22Rv1 (cell line): ENCODE measurements around the gene SORCS2.

Experiments
- H3K27ac ChIP-seq: fragments of 450-650 bp; 2 replicates; pipeline ENCODE4 v1.5.1; 2017
- ZFX ChIP-seq: fragments of 450-650 bp; IDR thresholded peaks from 2 replicates; pipeline ENCODE4 v1.6.1; 2017; ENCODE audit warnings: antibody characterized with exemption, borderline replicate concordance
- TF ChIP-seq, protein P1 (sequence below): fragments of 450-650 bp; IDR thresholded peaks from 2 replicates; pipeline ENCODE4 v1.5.1; 2017; ENCODE audit warnings: mild to moderate bottlenecking

The SORCS2 gene

DNA sequence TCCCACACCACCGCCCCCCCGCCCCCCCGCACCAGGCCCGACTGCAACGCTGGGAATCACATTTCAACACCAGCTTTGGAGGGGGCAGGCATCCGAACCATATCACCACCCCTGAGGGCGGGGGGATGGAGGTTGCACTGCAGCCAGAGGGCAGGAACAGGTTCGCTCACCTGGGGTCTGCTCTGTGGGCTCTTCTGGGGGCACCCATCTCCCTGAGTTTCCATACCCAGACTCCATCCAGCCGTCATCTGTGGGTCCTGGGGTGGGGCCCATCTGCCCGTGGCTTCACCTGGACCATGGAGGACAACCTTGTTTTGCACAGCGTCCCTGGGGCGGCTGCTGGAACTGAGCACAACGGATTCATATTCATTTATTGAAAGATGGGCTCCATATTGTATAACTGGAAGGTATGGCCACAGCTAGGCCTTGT, 235.5 kb downstream of the SORCS2 start:
- H3K27ac ChIP-seq: no peak overlapping the region
- TF ChIP-seq, protein P1, sequence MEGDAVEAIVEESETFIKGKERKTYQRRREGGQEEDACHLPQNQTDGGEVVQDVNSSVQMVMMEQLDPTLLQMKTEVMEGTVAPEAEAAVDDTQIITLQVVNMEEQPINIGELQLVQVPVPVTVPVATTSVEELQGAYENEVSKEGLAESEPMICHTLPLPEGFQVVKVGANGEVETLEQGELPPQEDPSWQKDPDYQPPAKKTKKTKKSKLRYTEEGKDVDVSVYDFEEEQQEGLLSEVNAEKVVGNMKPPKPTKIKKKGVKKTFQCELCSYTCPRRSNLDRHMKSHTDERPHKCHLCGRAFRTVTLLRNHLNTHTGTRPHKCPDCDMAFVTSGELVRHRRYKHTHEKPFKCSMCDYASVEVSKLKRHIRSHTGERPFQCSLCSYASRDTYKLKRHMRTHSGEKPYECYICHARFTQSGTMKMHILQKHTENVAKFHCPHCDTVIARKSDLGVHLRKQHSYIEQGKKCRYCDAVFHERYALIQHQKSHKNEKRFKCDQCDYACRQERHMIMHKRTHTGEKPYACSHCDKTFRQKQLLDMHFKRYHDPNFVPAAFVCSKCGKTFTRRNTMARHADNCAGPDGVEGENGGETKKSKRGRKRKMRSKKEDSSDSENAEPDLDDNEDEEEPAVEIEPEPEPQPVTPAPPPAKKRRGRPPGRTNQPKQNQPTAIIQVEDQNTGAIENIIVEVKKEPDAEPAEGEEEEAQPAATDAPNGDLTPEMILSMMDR: no peak
- TF ChIP-seq ZFX: no peak

DNA sequence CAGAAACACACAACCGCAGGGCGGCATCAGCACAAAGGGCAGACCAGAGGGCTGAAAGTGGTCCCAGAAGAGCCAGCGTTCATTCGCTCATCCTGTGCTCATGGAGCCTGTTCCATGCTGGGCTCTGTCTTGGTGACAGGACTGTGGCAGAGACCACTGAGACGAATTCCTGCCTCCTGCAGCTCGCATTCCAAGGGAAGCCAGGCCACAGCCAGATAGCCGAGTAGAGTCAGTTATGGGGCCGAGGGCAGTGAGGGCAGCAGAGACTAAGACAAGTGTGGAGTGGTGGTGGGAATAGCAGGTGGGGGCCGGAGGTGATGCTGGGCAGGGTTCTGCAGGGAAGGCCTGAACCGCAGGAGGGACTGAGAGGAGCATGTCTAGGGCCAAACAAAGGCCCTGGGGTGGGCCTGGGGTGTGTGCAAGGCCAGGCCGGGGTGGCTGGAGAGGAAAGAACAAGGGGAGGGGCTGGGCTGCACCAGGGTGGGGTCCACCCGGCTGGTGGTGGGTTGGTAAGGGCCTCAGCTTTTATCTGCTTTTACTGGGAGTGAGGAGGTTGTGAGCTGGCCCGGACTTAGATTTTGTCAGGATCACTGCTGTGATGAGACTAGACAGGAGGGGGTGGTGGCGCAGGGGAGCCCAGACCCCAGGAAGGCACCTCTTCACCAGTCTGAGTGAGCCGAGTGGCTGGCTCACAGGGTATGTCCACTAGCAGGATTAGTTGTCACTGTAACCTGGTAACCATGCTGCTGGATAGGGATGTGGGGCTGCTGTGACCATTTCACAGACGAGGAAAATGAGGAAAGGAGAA, 236.1 kb downstream of the SORCS2 start:
- H3K27ac ChIP-seq: no peak overlapping the region
- no peak for TF ChIP-seq ZFX
- TF ChIP-seq, protein P1: no peak

DNA sequence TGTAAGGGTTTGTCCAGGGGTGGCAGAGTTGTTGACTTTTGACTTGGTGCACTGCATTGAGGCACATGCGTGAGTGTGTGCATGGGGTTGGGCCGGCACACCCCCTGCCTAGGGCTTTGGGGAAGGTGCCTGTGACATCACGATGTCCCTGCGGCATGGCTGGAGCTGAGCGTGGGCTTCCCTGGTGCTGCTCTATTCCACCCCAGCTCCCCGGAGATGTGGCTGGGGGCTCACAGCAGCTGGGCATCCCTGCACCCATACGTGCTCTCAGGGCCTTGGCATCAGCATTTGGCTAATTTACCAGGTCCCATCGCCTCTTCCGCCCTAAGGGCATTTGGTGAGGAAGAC, 236.7 kb downstream of the SORCS2 start:
- TF ChIP-seq, protein P1: no peak
- no peak for TF ChIP-seq ZFX
- no peak overlapping the region for H3K27ac ChIP-seq

DNA sequence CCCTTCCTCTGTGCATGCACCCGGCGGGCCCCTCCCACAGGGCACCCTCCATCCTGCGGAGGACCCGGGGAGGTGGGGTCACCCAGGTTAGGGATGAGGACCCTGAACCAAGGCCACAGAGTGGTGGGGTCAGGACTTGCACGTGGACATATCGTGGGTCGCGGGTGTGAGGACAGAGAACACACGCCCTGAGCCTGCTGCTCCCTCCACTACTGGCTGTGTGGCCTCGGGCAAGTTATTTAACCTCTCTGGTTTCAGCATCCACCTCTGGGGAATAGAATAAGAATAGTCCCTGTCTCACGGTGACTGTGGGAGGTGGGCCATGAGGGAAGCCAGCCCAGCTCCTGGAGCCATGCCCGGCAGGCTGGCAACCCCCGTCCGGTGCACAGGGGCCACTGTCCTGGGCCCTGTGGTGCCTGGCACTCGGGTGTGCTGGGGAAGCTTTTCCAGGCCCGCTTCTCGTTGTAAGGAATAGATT, 237.3 kb downstream of the SORCS2 start:
- TF ChIP-seq, protein P1: no peak
- no peak for TF ChIP-seq ZFX
- H3K27ac ChIP-seq: no peak overlapping the region

DNA sequence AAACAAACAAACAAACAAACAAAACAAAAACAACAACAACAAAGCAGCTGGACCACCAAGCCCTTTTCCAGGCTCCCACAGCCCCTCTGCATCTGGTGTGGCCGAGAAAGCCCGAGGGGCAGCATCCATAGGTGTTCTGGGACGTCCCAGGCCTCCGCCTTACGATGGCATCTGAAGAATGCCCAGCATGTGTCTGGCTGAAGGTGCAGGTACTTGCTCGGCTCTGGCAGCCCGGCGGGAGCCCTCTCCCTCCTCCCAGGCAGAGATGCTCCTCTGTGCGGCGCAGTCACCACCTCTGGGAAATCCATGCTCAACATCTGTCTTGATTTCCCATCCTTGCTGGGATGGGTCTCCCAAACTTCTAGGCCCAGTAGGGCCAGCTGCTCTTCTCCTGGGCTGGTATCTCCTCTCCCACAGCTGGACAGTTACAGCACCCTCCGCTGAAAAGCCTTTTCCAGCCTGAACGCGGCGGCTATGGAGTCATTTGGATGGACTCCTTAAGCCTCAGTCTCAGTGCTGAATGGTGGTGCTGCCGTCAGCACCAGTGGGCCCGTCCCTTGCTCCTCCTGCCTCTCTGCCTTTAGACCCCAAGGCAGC, 238.1 kb downstream of the SORCS2 start:
- TF ChIP-seq, protein P1: no peak
- TF ChIP-seq ZFX: no peak
- no peak overlapping the region for H3K27ac ChIP-seq

DNA sequence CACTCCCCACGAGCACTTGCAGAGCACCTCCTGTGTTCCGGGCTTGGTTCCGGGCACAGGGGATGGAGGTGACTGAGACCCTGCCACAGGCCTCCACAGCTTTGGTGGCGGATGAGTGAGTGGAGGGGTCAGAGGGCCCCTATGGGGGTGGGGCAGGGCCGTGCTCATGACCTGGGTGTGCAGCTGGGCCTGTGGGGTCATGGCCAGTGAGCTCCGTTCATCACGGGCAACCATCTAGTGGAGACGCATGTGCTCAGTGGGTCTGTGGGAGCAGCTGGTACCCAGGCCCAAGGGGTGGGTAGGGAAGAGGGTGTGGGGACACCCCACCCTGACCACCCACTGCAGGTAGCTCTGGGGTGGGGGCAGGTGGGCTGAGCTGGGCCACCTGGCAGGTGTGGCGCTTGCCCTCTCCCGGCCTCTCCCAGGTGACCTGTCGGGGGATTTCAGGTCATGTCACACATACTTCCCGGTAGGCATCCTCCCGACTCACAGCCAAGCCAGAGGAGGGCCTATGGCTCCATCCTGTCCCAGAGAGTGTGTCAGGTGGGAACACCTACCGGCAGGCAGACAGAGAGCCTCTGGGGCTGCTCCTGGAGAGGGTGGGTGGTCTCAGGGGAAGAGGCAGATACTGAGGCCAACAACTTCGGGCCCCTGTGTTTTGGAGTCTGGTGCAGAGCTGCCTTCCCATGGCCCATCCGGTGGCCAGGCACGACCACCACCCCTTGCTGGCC, 238.8 kb downstream of the SORCS2 start:
- TF ChIP-seq ZFX: no peak
- TF ChIP-seq, protein P1: no peak
- no peak overlapping the region for H3K27ac ChIP-seq
